ENCODE measurements around the gene ARMC2. TPM values are rescaled to one million over a fixed set of nuclear protein-coding genes. Genes with fewer than 3 reads are reported as not detected.

Gene ARMC2
- total and polyA plus RNA-seq, 8 donors: 1.4 to 4.1 (median 2.4) TPM

GRCh38 chr6:109014606-109015005, 166.4 kb downstream of the ARMC2 start:
- FAIRE-seq (no peak), DNase-seq (no peak), ATAC-seq (no peak)
- H3K36me3 ChIP-seq: no peaks in the 10 kb centered on the region
- WGBS, 2 donors: 56 to 75% methylated on average over 2 of the region's 2 CpGs
- no peak overlapping the region for H3K4me3 ChIP-seq
- no peaks in the 10 kb centered on the region for H3K27me3 ChIP-seq
- peaks cover 0 to 11% (median 9%) of the 10 kb centered on the region in 3 donors for H3K4me1 ChIP-seq
- intact Hi-C loops (cut with DNase I): no loop called here
- H3K9me3 ChIP-seq: no peaks in the 10 kb centered on the region
- TF ChIP-seq CTCF (IDR thresholded peaks at IDR 0.05): no peak
- peak overlapping the region in 1 of 4 donors; percentile 48 for H3K27ac ChIP-seq

GRCh38 chr6:109015176-109015575, 167.0 kb downstream of the ARMC2 start:
- no peak for DNase-seq
- H3K4me3 ChIP-seq: no peak overlapping the region
- no peaks in the 10 kb centered on the region for H3K27me3 ChIP-seq
- no peak overlapping the region for H3K27ac ChIP-seq
- peaks cover 0 to 11% (median 9%) of the 10 kb centered on the region in 3 donors for H3K4me1 ChIP-seq
- ATAC-seq: no peak
- intact Hi-C loops (cut with DNase I): no loop called here
- FAIRE-seq: no peak
- no peaks in the 10 kb centered on the region for H3K36me3 ChIP-seq
- TF ChIP-seq CTCF (IDR thresholded peaks at IDR 0.05): no peak
- H3K9me3 ChIP-seq: no peaks in the 10 kb centered on the region

- FAIRE-seq (no peak), ATAC-seq (no peak), DNase-seq (no peak)
- Histone ChIP-seq H3K4me1 (no peaks in the 10 kb centered on the region), H3K4me3 (no peak overlapping the region), H3K27me3 (no peaks in the 10 kb centered on the region), H3K9me3 (no peaks in the 10 kb centered on the region), H3K27ac (no peak overlapping the region), H3K36me3 (no peaks in the 10 kb centered on the region)
- intact Hi-C loops (cut with DNase I): no loop called here
- TF ChIP-seq CTCF (IDR thresholded peaks at IDR 0.05): no peak
- 38 to 41% methylated on average over 1 of the region's 1 CpG for WGBS, 2 donors
Measured at GRCh38 chr6:109019911-109020310, 171.7 kb downstream of the ARMC2 start.

GRCh38 chr6:109021870-109022269, 173.6 kb downstream of the ARMC2 start:
- ATAC-seq (no peak), DNase-seq (no peak), FAIRE-seq (no peak)
- WGBS, 2 donors: 93 to 95% methylated on average over 1 of the region's 1 CpG
- Histone ChIP-seq H3K27ac (no peak overlapping the region), H3K4me1 (no peaks in the 10 kb centered on the region), H3K4me3 (no peak overlapping the region), H3K9me3 (no peaks in the 10 kb centered on the region), H3K27me3 (no peaks in the 10 kb centered on the region), H3K36me3 (no peaks in the 10 kb centered on the region)
- intact Hi-C loops (cut with DNase I): no loop called here
- TF ChIP-seq CTCF (IDR thresholded peaks at IDR 0.05): no peak

- FAIRE-seq (no peak), ATAC-seq (no peak), DNase-seq (no peak)
- H3K27ac ChIP-seq: no peak overlapping the region
- no peak overlapping the region for H3K4me3 ChIP-seq
- no peak for TF ChIP-seq CTCF (IDR thresholded peaks at IDR 0.05)
- H3K9me3 ChIP-seq: no peaks in the 10 kb centered on the region
- H3K4me1 ChIP-seq: no peaks in the 10 kb centered on the region
- H3K36me3 ChIP-seq: no peaks in the 10 kb centered on the region
- intact Hi-C loops (cut with DNase I): no loop called here
- no peaks in the 10 kb centered on the region for H3K27me3 ChIP-seq
Measured at GRCh38 chr6:109023356-109023925, 175.2 kb downstream of the ARMC2 start.

Other genes with a start within 250 kb of the ARMC2 start
- 10 to 100 TPM in 5 of 6 donors, 1 to 10 TPM in 1; 8.5 to 22.4 (median 15.6) TPM for gene SESN1, start 246.4 kb downstream of the ARMC2 start, total RNA-seq
- 10 to 100 TPM; 16.0 to 19.2 TPM for gene SESN1, start 246.4 kb downstream of the ARMC2 start, polyA plus RNA-seq
- 1 to 10 TPM; 3.7 to 7.0 (median 4.7) TPM for gene CEP57L1, start 247.1 kb downstream of the ARMC2 start, total RNA-seq
- 1 to 10 TPM; 3.8 to 4.3 TPM for gene CEP57L1, start 247.1 kb downstream of the ARMC2 start, polyA plus RNA-seq